Stimulated activated CD4-positive, alpha-beta T cell treated with anti-CD3 and anti-CD28 coated beads, Interleukin-4, amount 100 ng/mL, for 24 hours (primary cell): ENCODE measurements around the gene CAPZA3.
"Not testable (repeated sequence)": the region's sequence is repeated elsewhere in the genome, so short reads cannot be mapped to it uniquely, and the experiment has no call there.

Experiments
- DNase-seq: peaks from one replicate; pipeline ENCODE4 v3.0.0-alpha.2; 2020

Gene CAPZA3

DNA sequence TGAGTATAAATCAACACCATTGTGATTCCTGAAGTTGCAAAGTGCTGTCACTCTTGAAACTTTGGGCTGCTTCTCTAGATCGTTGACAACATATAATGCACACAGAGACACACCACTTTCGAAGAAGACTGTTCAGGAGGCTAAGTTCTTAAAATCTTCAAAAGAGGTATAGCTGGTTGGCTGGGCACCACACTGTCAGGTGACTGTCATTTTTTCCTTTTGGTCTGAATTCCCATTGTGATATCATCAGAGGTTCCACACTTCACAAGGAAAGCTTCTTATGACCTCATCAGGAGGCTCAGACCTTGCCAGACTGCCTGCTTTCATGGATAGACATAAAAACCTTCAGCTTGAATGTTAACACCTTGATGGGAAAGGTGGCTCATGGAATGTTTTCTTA, at the start of gene CAPZA3, which contains the start of gene PLCZ1:
CAPZA3 (plus strand) TSS at position 301 of the 400 bp plus-strand sequence. CDS start 150 bp downstream, outside the sequence.
PLCZ1 (minus strand) TSS at position 194 of the 400 bp plus-strand sequence. CDS start 641 bp downstream, outside the sequence.
- no peak for DNase-seq

DNA sequence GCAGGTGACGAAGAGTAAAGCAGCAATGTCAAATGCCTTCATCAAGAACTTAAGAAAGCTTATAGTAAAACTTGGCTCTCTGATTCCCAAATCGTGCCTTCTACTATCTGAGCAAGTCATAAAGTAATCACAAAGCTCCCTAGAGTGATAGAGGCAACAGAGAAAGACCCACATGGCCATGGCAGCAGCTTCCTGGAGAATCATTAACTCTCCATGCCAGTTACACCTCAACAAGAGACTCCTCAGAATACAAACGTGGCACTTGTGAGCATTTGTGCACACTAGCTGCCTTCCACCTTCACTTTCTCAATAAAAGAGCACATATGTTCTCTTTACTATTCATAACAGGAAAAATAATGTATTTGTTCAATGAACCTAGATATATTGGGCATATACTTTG, 48.1 kb upstream of the CAPZA3 start:
- no peak for DNase-seq

GRCh38 chr12:18690653-18691052, 47.3 kb upstream of the CAPZA3 start:
- no peak for DNase-seq

GRCh38 chr12:18693986-18694385, 43.9 kb upstream of the CAPZA3 start:
- DNase-seq: not testable (repeated sequence)

DNA sequence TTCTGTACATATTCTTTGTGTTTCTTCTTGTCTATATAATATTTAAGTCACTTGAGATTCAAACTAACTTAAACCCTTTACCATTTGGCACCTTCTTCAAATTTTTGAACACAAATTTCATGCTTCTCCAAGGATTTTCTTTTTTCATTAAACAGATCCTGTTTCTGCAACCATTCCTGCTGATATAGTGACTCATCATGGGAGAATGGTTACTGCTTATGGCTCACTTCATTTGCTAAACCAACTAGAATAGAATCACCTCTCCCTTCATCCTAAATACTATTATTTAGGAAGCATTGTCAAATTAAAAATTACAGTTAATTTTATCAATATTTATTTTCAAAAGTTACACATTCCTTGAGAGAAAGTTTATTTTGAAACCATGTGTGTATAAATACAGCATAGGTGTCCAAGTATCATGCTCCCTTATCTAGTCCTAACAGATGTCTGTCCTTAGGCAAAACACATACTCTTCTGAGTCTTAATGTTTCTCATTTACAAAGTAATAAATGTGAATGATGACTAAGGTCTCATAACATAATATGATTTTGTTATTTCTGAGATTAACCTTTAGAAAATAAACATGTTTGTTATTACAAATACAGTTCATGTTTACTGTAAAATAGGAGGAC, 40.8 kb upstream of the CAPZA3 start:
- no peak for DNase-seq

DNA sequence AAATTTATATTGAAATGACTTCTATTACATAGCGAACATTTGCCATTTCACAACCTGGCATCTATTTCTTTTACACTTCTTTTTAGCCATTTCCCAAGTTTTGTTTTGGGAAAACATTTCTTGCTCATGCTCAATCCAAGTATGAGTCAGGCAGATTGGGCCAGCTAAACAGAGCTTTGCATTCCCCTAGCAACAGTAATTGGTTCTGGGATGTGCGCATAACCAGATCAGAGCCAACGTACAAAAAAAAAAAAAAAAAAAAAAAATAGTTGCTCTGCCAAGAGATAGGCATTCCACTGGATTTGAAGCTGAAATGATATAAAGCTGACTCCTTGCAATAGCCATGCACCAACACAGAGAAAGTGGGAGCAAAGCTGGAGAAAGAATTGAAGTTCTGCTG, 37.6 kb upstream of the CAPZA3 start:
- DNase-seq: no peak

- no peak for DNase-seq
These were observed 34.6 kb upstream of the CAPZA3 start for GRCh38 chr12:18703321-18703720.

DNA sequence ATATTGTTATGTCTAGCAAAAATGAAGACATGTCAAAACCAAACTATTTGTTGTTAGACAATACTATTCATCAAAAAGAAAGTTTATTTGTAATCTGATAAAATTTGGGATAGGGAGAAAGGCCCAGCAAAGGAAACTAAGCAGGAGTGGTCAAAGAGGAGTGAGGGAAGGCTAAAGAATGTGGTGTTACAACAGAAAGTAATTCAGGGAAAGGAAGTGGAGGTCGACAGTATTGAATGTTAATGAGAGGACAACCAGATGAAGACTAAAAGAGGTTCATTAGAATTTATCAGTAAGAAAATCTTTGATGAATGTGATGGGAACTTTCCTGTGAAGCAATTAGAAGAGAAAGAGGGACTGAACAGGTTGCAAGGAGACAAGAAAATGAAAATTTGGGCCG, 34.0 kb upstream of the CAPZA3 start:
- no peak for DNase-seq

DNA sequence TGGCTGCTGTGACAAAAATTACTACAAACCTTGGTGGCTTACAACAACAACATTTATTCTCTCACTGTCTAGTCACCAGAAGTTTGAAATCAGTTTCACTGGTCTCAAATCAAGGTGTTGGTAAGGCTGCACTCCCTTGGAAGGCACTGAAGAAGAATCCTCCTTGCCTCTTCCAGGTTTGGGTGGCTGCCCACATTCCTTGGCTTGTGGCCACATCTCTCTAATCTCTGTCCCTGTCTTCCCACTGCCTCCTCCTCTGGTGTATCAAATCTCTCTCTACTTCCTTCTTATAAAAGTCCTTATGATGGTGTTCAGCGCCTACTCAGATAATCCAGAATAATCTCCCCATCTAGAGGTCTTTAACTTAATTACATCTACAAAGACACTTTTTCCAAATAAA, 31.1 kb upstream of the CAPZA3 start:
- no peak for DNase-seq

DNA sequence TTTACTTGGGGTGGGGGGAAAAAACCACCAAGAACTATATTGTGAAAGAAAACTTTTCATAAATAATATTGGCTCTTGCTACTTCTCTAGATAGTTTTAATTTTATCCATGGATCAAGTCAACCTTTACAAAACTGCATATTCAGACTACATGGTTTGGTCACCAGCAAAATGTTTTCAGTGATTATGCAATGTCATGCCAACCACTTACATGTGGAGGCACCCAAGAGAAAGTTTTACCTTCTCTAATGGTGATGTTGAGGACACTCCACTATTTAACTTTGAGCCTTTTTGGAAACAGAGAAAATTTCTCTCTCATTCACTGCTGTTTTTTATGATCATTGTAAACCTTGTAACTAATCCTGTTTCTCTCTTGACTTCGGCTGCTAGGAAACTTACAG, 21.7 kb upstream of the CAPZA3 start:
- no peak for DNase-seq

GRCh38 chr12:18718462-18718861, 19.5 kb upstream of the CAPZA3 start:
- DNase-seq: no peak

DNA sequence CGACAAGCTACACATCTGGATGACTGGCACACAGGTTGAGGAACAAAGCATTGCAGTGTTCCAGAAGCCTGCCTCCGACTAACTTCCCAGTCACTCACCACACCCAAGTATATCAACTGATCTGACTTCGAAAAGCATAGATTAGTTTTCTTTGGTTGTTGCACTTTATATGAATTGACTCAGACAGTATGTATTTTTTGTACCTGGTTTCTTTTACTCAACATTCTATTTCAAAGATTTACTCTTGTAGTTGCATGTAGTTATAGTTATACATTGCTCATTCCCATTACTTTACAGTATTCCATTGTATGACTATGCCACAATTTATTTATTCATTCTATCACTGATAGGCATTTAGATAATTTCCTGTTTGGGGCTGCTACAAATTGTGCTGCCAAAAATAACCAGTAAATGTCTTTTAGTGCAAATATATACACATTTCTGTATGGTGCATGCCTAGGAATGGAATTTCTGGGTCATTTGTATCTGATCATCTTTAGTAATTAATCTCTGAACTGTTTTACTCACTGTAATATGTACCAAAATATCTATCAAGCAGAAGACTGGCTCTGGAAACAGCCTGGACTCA, 17.9 kb upstream of the CAPZA3 start:
- DNase-seq: no peak

DNA sequence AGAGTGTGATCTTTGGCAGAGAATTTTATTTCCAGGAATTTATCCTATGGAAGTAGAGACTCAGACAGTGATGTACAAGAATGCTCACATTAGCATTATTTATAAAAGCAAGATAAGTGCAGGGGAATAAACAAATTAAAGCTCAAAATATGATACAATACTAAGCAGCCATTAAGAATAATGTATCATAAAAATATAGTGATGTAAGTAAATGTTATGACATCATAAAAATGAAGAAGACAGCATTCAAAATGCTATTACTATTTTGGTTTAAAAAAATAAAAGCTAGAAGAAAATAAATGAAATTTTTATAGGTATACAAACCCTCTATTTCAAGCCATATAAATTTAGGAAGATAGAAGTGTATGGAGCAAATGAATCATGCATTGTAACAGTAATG, 17.2 kb upstream of the CAPZA3 start:
- no peak for DNase-seq

- DNase-seq: no peak
These were observed 16.5 kb upstream of the CAPZA3 start for GRCh38 chr12:18721452-18721851.

DNA sequence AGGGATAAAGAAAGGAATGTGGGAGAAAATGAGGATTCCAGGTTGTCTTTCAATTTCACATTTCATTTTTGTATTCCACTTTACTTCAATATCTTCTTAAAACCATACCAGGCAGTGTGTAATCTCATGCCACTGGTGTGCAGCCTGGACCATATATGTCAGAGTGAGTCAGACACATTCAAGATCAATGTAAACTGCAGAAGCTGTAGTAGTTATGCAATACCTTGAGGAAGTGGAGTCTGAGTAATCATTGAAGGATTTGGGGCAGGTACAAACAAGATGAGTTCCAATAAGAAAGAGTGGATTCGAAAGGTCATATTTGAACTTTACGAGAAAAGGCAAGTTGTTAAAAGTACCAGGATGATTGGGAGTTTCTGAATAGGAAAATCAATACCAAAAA, 14.2 kb upstream of the CAPZA3 start:
- DNase-seq: no peak

- DNase-seq: no peak
These were observed 6.8 kb upstream of the CAPZA3 start for GRCh38 chr12:18731156-18731555.

GRCh38 chr12:18747895-18748294, 10.0 kb downstream of the CAPZA3 start:
- DNase-seq: no peak

DNA sequence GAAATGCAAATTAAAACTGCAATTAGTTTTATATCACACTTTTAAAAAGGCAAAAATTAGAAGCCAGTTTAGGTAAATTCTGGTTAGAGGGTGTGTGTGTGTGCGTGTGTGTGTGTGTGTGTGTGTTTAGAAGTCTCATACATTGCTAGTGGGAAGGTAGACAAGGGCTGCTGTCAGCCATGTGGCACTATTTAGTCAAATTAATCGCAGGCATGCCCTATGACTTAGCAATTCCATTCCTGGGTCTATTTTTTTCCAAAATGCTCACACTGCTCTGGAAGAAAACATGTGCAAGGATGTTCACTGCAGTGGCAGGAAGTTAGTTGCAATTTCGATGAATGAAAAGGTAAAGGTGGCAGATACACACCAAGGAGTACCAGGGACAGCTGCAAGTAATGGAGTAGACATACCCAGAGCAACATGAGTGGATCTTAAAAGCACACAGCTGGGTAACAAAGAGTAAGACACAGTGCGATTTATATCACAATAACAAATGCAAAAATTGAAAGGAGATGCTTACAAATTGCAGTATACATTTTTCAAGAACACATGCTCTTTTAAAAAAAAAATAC, 11.6 kb downstream of the CAPZA3 start:
- DNase-seq: no peak

DNA sequence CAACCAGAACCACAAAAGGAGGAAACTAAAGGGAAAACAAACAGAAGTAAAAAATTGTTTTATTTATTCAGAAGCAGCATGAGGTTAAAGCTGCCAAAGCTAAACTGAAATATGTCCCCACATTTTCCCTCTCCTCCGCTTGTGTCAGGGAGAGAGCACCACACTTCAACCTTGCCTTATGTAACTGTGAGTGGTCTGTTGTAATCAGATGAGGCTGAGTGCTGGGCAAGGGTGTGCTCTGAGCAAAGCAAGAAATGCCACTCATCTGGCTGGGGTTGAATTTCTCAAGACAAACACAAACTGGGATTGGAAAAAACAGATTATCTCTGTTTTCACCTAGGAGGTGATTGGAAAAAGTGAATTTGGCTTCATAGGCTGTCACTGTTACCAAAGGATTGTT, 12.2 kb downstream of the CAPZA3 start:
- no peak for DNase-seq

DNA sequence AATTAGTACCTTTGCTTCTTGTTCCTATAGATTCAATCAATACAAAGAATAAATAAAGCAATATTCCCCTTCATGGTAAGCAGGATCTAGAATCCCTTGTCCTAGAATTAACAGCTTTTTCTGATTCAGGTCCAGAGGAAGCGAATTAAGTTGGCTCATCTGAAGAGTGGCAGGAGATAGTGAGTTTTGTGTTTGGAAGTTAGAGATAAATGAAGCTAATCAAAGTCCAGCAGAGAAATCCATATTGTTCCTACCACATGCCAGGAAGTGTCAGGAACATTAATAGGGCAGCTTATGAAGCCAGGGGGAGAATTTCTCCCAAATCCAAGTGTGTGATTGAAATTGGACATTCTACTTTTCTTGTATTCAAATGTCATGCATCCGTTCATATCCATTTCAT, 13.9 kb downstream of the CAPZA3 start:
- no peak for DNase-seq

DNA sequence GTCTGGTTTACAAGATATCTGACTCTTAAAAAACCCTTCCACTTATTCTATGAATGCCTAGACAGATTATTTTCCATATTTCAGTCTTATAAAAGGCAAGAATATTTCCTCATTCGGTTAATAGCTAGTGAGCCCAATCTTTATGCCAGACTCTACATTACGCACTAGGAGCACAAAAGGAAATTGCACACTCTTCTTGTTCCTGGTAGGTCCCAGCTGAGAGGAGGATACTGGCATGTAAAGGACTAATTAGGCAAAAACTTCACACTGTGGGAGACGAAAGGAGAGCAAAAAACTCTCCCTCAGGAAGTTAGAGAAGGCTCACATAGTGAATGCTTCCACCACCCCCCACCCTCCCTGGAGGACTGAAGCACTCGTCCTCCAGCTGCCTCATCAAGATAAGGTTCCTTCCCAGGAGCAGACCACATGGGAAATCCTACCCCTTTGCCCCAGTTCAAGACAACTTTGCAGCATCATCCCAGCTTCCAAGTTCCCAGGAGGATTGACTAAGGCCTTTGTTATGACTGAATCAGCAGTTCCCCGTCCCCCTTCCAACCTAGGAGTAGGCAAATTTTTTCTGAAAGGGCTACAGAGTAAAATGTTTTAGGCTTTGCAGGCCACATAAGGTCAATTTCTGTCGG, 14.5 kb downstream of the CAPZA3 start:
- DNase-seq: no peak

DNA sequence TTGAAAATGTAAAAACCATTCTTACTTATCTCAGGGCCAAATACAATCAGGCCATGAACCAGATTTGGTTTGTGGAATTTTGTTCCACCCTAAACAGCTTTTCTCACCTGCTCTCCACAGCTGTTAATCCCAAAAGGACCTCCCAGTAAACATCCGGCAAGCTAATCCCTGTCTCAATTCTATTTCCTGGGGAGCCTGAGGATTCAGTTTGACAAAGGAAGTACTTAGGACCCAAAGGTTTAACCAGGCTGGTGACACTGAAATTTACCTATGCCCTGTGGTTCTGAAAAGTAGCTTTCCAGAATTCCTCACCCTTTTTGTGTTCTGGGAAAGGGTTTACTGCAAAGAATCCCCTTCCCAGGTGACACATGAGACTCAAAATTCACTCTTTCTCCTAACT, 15.0 kb downstream of the CAPZA3 start:
- DNase-seq: no peak

DNA sequence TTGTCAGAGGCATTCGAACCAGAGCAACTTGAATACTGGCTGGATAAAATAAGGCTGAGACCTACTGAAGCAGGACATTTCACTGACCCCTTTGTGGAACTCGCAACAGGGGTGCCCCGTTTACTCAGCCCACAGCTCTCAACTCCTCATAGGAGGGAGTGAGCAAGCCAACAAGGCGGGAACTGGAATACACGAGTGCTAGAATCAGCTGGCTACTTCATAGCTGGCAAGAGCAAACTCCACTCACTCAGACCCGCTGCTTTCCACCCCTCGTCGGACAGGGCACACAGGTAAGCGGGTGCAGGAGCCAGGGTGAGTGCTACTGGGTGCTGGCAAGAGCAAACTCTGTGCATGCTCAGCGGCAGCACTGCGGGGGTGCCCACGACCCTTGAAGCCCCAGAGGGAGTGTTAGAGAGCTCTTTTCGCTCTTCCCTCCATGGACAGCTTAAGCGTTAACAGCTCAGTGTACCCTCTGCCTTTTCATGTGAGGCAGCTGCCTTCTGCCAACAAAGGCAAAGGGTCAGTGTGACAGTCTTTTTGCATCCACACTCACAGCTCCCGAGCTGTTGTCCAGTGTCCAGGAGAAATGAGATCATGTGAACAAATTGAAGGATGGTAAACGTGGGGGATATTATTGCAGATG, 15.7 kb downstream of the CAPZA3 start:
- no peak for DNase-seq
